ENCODE data around the gene KLHL30. TPM values are rescaled to one million over a fixed set of nuclear protein-coding genes. Genes with fewer than 3 reads are reported as not detected.

The KLHL30 gene
- total and polyA plus RNA-seq, 3 donors from 2014 or later = 0.16 to 0.37 (median 0.29) TPM

DNA sequence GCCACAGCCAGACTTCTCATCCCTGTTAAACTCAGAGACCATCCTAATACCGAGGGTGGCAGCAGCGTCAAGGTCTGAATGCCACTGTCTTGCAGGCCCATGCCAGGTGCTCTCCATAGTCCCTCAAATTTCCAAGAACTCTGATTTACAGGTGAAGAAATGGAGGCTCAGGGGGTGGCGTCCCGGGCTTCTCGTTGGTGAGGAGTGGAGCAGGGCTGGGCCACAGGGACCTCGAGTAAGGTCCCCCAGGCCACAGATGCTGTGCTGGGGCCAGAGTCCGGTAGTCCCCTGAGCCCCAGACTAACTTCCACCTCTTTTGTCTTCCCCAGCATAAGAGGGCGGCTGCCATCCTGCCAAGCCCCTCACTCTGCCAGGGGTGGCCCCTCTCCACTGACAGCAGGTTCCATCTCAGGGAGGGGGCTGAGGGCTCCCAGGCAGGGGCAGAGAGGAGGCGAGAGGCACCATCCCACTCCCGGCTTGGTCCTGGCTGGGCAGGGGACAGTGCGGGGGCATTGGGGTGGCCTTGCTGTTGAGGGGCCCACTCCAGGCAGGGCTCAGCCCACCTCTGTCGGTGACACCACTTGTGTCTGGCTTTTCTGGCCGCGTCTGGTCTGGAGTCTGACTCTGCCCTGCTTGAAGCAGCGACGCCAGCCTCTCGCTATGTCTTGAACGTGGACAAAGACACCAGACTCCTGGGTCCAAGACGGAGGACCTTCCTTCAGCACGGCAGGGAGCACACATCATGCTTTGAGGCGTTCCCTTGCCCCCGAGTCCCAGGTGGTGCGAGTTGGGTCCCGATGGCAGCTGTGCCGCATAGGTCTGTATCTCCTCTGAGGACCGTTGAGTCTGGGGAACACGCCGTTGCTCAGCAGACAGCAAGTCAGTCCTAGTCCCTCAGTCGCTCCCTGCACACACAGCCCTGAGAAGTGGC lies 15.9 kb upstream of the KLHL30 start:
- H3K4me1 ChIP-seq = no peaks in the 10 kb centered on the region
- H3K27me3 ChIP-seq = no peaks in the 10 kb centered on the region
- TF ChIP-seq POLR2A (IDR thresholded peaks at IDR 0.05) = no peak
- TF ChIP-seq, protein P1, sequence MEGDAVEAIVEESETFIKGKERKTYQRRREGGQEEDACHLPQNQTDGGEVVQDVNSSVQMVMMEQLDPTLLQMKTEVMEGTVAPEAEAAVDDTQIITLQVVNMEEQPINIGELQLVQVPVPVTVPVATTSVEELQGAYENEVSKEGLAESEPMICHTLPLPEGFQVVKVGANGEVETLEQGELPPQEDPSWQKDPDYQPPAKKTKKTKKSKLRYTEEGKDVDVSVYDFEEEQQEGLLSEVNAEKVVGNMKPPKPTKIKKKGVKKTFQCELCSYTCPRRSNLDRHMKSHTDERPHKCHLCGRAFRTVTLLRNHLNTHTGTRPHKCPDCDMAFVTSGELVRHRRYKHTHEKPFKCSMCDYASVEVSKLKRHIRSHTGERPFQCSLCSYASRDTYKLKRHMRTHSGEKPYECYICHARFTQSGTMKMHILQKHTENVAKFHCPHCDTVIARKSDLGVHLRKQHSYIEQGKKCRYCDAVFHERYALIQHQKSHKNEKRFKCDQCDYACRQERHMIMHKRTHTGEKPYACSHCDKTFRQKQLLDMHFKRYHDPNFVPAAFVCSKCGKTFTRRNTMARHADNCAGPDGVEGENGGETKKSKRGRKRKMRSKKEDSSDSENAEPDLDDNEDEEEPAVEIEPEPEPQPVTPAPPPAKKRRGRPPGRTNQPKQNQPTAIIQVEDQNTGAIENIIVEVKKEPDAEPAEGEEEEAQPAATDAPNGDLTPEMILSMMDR (IDR thresholded peaks at IDR 0.05) = no peak
- H3K27ac ChIP-seq = no peak overlapping the region
- WGBS, 2 donors = 89 to 93% methylated on average over 16 to 29 of the region's 29 CpGs
- H3K9me3 ChIP-seq = no peaks in the 10 kb centered on the region
- intact Hi-C loops (cut with DNase I; ENCODE audit: low total_unique reads) = no loop called here
- no peak overlapping the region for H3K4me3 ChIP-seq
- H3K36me3 ChIP-seq (ENCODE audit: low read depth, missing control alignments) = no peaks in the 10 kb centered on the region
- no peak for DNase-seq

DNA sequence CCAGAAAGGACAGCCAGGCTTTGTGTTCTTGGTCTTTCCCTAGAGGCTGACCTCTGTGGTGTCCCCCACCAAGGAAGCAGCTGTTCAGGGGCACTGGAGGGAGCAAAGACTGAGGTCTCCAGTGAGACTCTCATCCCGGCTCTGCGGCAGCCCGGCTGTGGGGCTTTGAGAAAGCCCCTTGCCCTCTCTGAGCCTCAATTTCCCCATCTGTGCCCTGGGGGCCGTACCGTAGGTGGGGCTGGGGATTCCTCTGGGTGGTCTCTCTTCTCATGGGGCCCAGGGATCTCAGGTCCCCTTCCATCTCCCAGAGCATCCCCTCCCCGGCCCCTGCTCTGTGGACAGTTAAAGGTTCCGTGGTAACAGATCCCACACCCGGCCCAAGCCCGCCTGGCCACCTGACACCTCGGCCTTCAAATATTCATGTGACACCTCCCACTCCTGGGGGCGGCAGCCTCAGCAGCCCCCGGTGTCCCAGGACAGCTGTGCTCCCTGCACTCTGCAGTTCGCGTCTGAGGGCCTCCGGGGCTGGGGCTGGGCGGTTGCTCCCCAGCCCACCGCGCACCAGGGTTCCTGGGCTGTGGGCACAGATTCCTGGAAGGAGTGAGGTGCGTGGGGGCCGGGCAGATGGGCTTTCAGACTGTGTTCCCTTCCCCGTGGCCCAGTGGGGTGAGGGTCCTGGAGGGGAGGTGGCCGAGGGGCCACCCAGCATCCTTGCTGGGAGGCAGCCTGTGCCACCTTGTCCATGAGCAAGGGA lies 15.1 kb upstream of the KLHL30 start:
- no peaks in the 10 kb centered on the region for H3K27me3 ChIP-seq
- H3K9me3 ChIP-seq = no peaks in the 10 kb centered on the region
- 74 to 78% methylated on average over 14 to 19 of the region's 22 CpGs for WGBS, 2 donors
- intact Hi-C loops (cut with DNase I; ENCODE audit: low total_unique reads) = no loop called here
- no peak for DNase-seq
- peaks cover 2% of the 10 kb centered on the region for H3K4me1 ChIP-seq
- no peak overlapping the region for H3K4me3 ChIP-seq
- no peak overlapping the region for H3K27ac ChIP-seq
- TF ChIP-seq POLR2A (IDR thresholded peaks at IDR 0.05) = no peak
- TF ChIP-seq, protein P1 (IDR thresholded peaks at IDR 0.05) = no peak
- H3K36me3 ChIP-seq (ENCODE audit: low read depth, missing control alignments) = no peaks in the 10 kb centered on the region

DNA sequence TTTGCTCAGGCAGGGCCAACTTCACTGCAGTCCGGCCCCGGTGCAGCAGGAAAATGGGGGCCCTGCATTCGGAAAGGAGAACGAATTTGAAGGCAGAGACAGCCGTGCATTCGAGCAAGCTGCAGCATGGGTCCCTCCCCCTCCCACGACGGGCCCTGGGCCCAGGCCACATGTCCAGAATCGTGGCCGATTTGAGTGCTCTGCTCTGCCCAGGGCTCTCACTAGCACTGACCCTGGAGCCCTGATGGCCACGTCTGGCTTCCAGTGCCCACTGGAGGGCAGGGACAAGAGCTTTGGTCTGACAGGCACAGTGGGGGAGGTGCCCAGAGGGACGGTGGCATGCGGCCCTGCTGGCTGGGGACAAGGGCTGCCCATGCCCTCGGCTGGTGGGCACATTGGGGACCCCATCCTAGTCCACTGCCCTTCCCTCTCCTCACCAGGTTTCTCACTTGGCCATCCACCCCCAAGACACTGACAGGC lies 14.4 kb upstream of the KLHL30 start:
- H3K4me1 ChIP-seq = peaks cover 2% of the 10 kb centered on the region
- no peaks in the 10 kb centered on the region for H3K36me3 ChIP-seq (ENCODE audit: low read depth, missing control alignments)
- no peak overlapping the region for H3K27ac ChIP-seq
- WGBS, 2 donors = 55 to 87% methylated on average over 5 to 14 of the region's 14 CpGs
- no peaks in the 10 kb centered on the region for H3K27me3 ChIP-seq
- no peak for DNase-seq
- intact Hi-C loops (cut with DNase I; ENCODE audit: low total_unique reads) = no loop called here
- H3K9me3 ChIP-seq = no peaks in the 10 kb centered on the region
- no peak overlapping the region for H3K4me3 ChIP-seq
- TF ChIP-seq POLR2A (IDR thresholded peaks at IDR 0.05) = no peak
- TF ChIP-seq, protein P1 (IDR thresholded peaks at IDR 0.05) = no peak

DNA sequence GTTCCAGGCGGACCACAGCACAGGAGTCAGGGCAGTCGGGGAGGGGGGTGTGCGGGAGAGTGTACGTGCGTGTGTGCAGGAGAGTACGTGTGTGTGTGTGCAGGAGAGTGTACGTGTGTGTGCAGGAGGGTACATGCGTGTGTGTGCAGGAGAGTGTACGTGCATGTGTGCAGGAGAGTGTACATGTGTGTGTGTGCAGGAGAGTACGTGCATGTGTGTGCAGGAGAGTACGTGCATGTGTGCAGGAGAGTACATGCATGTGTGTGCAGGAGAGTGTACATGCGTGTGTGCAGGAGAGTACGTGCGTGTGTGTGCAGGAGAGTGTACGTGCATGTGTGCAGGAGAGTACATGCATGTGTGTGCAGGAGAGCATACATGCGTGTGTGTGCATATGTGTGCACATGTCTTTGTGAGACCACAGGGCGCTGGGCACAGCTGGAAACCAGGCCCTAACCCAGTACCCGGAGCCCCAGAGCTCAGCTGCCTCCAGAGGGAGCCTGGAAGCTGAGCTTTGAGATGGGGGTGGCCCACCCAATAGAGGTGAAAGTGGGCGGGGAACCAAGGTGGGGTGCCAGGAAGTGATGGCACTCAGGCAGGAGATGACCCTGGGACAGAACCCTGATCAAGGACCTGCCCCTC lies 13.9 kb upstream of the KLHL30 start:
- no peak for DNase-seq
- WGBS, 2 donors = 80 to 90% methylated on average over 19 of the region's 19 CpGs
- intact Hi-C loops (cut with DNase I; ENCODE audit: low total_unique reads) = no loop called here
- Histone ChIP-seq H3K9me3 (no peaks in the 10 kb centered on the region), H3K4me3 (no peak overlapping the region), H3K27me3 (no peaks in the 10 kb centered on the region), H3K36me3 (ENCODE audit: low read depth, missing control alignments) (no peaks in the 10 kb centered on the region), H3K27ac (no peak overlapping the region), H3K4me1 (peaks cover 2% of the 10 kb centered on the region)
- no peak for TF ChIP-seq POLR2A (IDR thresholded peaks at IDR 0.05)
- TF ChIP-seq, protein P1 (IDR thresholded peaks at IDR 0.05) = no peak
